Endometrial microvascular endothelial cells (primary cell): ENCODE results near the gene BRD4. TPM values are rescaled to one million over a fixed set of nuclear protein-coding genes. Genes with fewer than 3 reads are reported as not detected.

ENCODE experiments used
- in situ Hi-C: cut with HindIII; loops from 2 replicates; pipeline ENCODE4 v1.10.0; 2017; ENCODE audit warnings: low sequenced_read_pairs, low pct_unique_long_range_greater_than_20kb; ENCODE audit errors: inconsistent ontology term
- total RNA-seq: library from RNA; depleted of rRNA; stranded (reverse); fragments of >200 nt; gene quantifications from one replicate; pipeline ENCODE4 v1.2.3, GENCODE V29; 2015; ENCODE audit errors: inconsistent ontology term

BRD4 gene
- total RNA-seq, 1 donor from 2014 or later: 40.8 TPM

- in situ Hi-C loops: no loop called here
Observed at GRCh38 chr19:15294561-15294990, 37.8 kb downstream of the BRD4 start.

- in situ Hi-C loops: no loop called here
Observed at GRCh38 chr19:15293781-15294491, 38.4 kb downstream of the BRD4 start.

- in situ Hi-C loops: no loop called here
Observed at GRCh38 chr19:15292847-15293582, 39.3 kb downstream of the BRD4 start.

GRCh38 chr19:15292140-15292539 lies 40.2 kb downstream of the BRD4 start:
- in situ Hi-C loops: no loop called here

GRCh38 chr19:15291548-15292021 lies 40.8 kb downstream of the BRD4 start:
- in situ Hi-C loops: no loop called here

- in situ Hi-C loops: no loop called here
Observed at GRCh38 chr19:15291089-15291488, 41.2 kb downstream of the BRD4 start.

GRCh38 chr19:15290166-15290565 lies 42.2 kb downstream of the BRD4 start:
- in situ Hi-C loops: no loop called here

GRCh38 chr19:15289673-15290072 lies 42.7 kb downstream of the BRD4 start:
- in situ Hi-C loops: no loop called here

- in situ Hi-C loops: no loop called here
Observed at GRCh38 chr19:15288146-15288963, 44.0 kb downstream of the BRD4 start.

- in situ Hi-C loops: no loop called here
Observed at GRCh38 chr19:15287496-15287895, 44.8 kb downstream of the BRD4 start.

- in situ Hi-C loops: no loop called here
Observed at GRCh38 chr19:15286688-15287365, 45.5 kb downstream of the BRD4 start.

GRCh38 chr19:15285896-15286591 lies 46.3 kb downstream of the BRD4 start:
- in situ Hi-C loops: no loop called here

GRCh38 chr19:15284896-15285295 lies 47.4 kb downstream of the BRD4 start:
- in situ Hi-C loops: no loop called here

GRCh38 chr19:15284091-15284490 lies 48.2 kb downstream of the BRD4 start:
- in situ Hi-C loops: no loop called here

- in situ Hi-C loops: no loop called here
Observed at GRCh38 chr19:15283141-15283883, 49.0 kb downstream of the BRD4 start.

GRCh38 chr19:15282311-15282705 lies 50.0 kb downstream of the BRD4 start:
- in situ Hi-C loops: no loop called here

GRCh38 chr19:15280915-15281683 lies 51.2 kb downstream of the BRD4 start:
- in situ Hi-C loops: no loop called here
